HUES6 (cell line): ENCODE data around the gene CUL5.

Experiments
- H3K27ac ChIP-seq: 2 replicates; pipeline ENCODE4 v1.7.0; 2013; ENCODE audit warnings: low read depth, mild to moderate bottlenecking, low read length, inconsistent platforms
- H3K27me3 ChIP-seq: 2 replicates; pipeline ENCODE4 v1.6.1; 2013; ENCODE audit warnings: low read length; ENCODE audit not compliant: control insufficient read depth, insufficient read depth
- H3K36me3 ChIP-seq: 2 replicates; pipeline ENCODE4 v1.6.1; 2013; ENCODE audit warnings: low read length; ENCODE audit not compliant: control insufficient read depth, insufficient read depth
- H3K4me1 ChIP-seq: 2 replicates; pipeline ENCODE4 v1.6.1; 2013; ENCODE audit warnings: low read length; ENCODE audit not compliant: control insufficient read depth, insufficient read depth
- H3K4me3 ChIP-seq: 2 replicates; pipeline ENCODE4 v1.5.1; 2013; ENCODE audit warnings: low read depth, low read length
- H3K9ac ChIP-seq: one replicate; pipeline ENCODE4 v1.6.1; 2013; ENCODE audit warnings: mild to moderate bottlenecking, low read length
- H3K9me3 ChIP-seq: 2 replicates; pipeline ENCODE4 v1.6.1; 2013; ENCODE audit warnings: low read depth, low read length; ENCODE audit not compliant: control insufficient read depth, insufficient read depth

Gene CUL5

DNA sequence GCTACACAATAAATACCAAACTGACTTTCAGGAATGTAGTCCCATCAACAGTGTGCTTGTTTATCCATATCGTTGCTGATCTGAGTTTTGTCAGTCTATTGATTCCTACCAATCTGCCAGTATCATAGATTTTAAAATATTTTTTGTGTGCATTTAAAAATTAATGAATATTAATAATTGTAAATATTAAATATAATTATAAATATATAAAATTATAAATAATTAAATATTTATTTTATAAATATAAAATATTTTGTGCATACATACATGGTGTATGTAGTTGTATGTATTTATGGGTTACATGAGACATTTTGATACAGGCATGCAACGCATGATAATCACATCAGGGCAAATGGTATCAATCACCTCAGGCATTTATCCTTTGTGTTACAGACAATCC, 53.6 kb downstream of the CUL5 start:
- no peak overlapping the region for H3K4me3 ChIP-seq
- H3K36me3 ChIP-seq: peaks cover 48% of the 10 kb centered on the region
- no peak overlapping the region for H3K27ac ChIP-seq
- no peaks in the 10 kb centered on the region for H3K9me3 ChIP-seq
- no peaks in the 10 kb centered on the region for H3K4me1 ChIP-seq
- H3K9ac ChIP-seq: no peak overlapping the region
- H3K27me3 ChIP-seq: no peaks in the 10 kb centered on the region

DNA sequence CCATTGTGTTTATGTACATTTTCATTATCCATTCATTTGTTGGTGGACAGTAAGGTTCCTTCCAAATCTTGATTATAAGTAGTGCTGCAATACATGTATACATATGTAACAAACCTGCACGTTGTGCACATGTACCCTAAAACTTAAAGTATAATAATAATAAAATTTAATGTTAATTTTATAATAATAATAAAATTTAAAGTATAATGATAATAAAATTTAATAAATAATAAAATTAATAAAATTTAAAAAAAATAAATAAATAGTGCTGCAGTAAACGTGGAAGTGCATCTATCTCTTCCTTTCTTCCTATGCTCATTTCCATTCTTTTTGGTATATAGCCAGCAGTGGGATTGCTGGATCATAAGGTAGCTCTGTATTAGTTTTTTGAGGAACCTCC, 54.7 kb downstream of the CUL5 start:
- H3K27me3 ChIP-seq: no peaks in the 10 kb centered on the region
- H3K9me3 ChIP-seq: no peaks in the 10 kb centered on the region
- H3K36me3 ChIP-seq: peaks cover 43% of the 10 kb centered on the region
- H3K4me1 ChIP-seq: no peaks in the 10 kb centered on the region
- no peak overlapping the region for H3K27ac ChIP-seq
- no peak overlapping the region for H3K9ac ChIP-seq
- H3K4me3 ChIP-seq: no peak overlapping the region

- Histone ChIP-seq H3K27me3 (no peaks in the 10 kb centered on the region), H3K27ac (no peak overlapping the region), H3K4me1 (no peaks in the 10 kb centered on the region), H3K36me3 (peaks cover 35% of the 10 kb centered on the region), H3K9ac (no peak overlapping the region), H3K4me3 (no peak overlapping the region), H3K9me3 (no peaks in the 10 kb centered on the region)
Observed at GRCh38 chr11:108069947-108070346, 61.2 kb downstream of the CUL5 start.

- H3K36me3 ChIP-seq: peaks cover 46% of the 10 kb centered on the region
- H3K4me1 ChIP-seq: no peaks in the 10 kb centered on the region
- no peak overlapping the region for H3K27ac ChIP-seq
- H3K4me3 ChIP-seq: no peak overlapping the region
- H3K9ac ChIP-seq: no peak overlapping the region
- no peaks in the 10 kb centered on the region for H3K9me3 ChIP-seq
- no peaks in the 10 kb centered on the region for H3K27me3 ChIP-seq
Observed at GRCh38 chr11:108084811-108085210, 76.1 kb downstream of the CUL5 start.

GRCh38 chr11:108085672-108086071, 77.0 kb downstream of the CUL5 start:
- Histone ChIP-seq H3K9ac (no peak overlapping the region), H3K9me3 (no peaks in the 10 kb centered on the region), H3K4me3 (no peak overlapping the region), H3K4me1 (no peaks in the 10 kb centered on the region), H3K27me3 (no peaks in the 10 kb centered on the region), H3K27ac (no peak overlapping the region), H3K36me3 (peaks cover 41% of the 10 kb centered on the region)

DNA sequence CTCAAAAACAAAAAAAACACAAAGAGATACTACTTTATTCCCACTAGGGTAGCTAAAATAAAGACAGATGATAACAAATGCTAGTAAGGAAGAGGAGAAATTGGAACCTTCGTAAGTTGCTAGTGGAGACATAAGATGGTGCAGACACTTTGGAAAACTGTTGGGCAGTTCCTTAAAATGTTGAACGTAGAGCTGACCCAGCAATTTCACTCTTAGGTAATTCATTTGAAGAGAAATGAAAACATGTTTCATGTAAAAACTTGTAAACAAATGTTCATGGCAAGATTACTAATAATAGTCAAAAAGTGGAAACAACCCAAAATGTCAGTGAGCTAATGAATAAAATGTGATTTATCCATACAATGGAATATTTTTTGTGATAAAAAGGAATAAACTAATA, 83.4 kb downstream of the CUL5 start:
- Histone ChIP-seq H3K27ac (no peak overlapping the region), H3K9ac (no peak overlapping the region), H3K9me3 (no peaks in the 10 kb centered on the region), H3K36me3 (peaks cover 31% of the 10 kb centered on the region), H3K4me3 (no peak overlapping the region), H3K27me3 (no peaks in the 10 kb centered on the region), H3K4me1 (no peaks in the 10 kb centered on the region)

GRCh38 chr11:108093128-108093904, 84.6 kb downstream of the CUL5 start:
- no peak overlapping the region for H3K4me3 ChIP-seq
- no peak overlapping the region for H3K27ac ChIP-seq
- H3K9me3 ChIP-seq: no peaks in the 10 kb centered on the region
- no peak overlapping the region for H3K9ac ChIP-seq
- H3K27me3 ChIP-seq: no peaks in the 10 kb centered on the region
- no peaks in the 10 kb centered on the region for H3K4me1 ChIP-seq
- H3K36me3 ChIP-seq: peaks cover 43% of the 10 kb centered on the region

- H3K4me3 ChIP-seq: no peak overlapping the region
- no peaks in the 10 kb centered on the region for H3K27me3 ChIP-seq
- H3K36me3 ChIP-seq: peaks cover 57% of the 10 kb centered on the region
- no peak overlapping the region for H3K27ac ChIP-seq
- no peaks in the 10 kb centered on the region for H3K4me1 ChIP-seq
- no peak overlapping the region for H3K9ac ChIP-seq
- H3K9me3 ChIP-seq: no peaks in the 10 kb centered on the region
Observed at GRCh38 chr11:108097179-108097578, 88.5 kb downstream of the CUL5 start.

DNA sequence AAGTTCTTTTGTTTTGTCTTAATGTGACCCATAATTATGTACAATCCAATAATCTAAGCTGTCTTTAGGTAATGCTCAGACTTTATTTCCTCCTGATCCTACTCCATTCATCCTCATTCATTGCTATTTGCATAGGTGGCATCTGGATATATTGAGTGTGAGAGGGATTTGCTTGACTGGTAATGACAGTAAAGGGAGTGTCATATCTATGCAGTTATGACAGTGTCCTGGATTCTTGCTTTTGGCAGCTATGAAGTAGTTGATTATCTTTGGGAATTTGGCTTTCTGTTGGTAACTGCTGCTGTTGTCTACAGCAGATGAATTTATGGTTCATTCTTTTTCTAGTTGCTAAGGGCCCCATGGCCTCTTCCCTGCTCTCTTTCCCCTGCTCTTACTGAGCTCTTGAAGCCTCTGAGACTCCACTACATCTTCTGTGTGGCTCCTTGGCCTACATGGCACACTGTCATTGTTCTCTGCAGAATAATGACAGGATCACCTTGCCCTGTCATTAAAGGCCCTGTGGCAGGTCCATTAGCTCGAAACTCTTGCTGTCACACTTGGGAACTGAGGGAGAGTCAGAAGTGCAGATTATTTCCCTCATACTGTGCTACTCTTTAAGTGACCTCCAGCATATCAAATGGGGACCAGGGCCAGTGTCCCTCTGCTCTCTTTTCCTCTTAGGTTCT, 92.5 kb downstream of the CUL5 start:
- Histone ChIP-seq H3K9ac (no peak overlapping the region), H3K27ac (no peak overlapping the region), H3K36me3 (peaks cover 62% of the 10 kb centered on the region)

GRCh38 chr11:108111126-108111525, 102.4 kb downstream of the CUL5 start:
- Histone ChIP-seq H3K36me3 (no peaks in the 10 kb centered on the region), H3K27ac (no peak overlapping the region), H3K9ac (no peak overlapping the region), H3K27me3 (no peaks in the 10 kb centered on the region), H3K4me3 (no peak overlapping the region), H3K4me1 (no peaks in the 10 kb centered on the region; the same call in 1 of the 2 replicates), H3K9me3 (no peaks in the 10 kb centered on the region)

More for the DNA sequence above, 92.5 kb downstream of the CUL5 start:
- no peaks in the 10 kb centered on the region for H3K9me3 ChIP-seq
- H3K4me3 ChIP-seq: no peak overlapping the region
- H3K4me1 ChIP-seq: no peaks in the 10 kb centered on the region
- H3K27me3 ChIP-seq: no peaks in the 10 kb centered on the region

GRCh38 chr11:108112057-108112456, 103.4 kb downstream of the CUL5 start:
- Histone ChIP-seq H3K4me1 (no peaks in the 10 kb centered on the region; the same call in 1 of the 2 replicates), H3K9me3 (no peaks in the 10 kb centered on the region), H3K27ac (no peak overlapping the region), H3K4me3 (no peak overlapping the region), H3K36me3 (no peaks in the 10 kb centered on the region), H3K9ac (no peak overlapping the region), H3K27me3 (no peaks in the 10 kb centered on the region)
